HEK293 (cell line): ENCODE measurements around the gene MAGOH.

ENCODE experiments used
- CTCF ChIA-PET: fragments of 350-600 bp; formaldehyde crosslinking; extraction: SDS; loops from one replicate; lab custom pipeline; 2021; ENCODE audit warnings: antibody characterized with exemption; lab: Yijun Ruan, JAX
- POLR2A ChIA-PET: fragments of 300-600 bp; formaldehyde crosslinking; extraction: SDS; loops from one replicate; lab custom pipeline; 2020; ENCODE audit warnings: antibody characterized with exemption, inconsistent platforms; lab: Yijun Ruan, JAX
- H3K27ac ChIP-seq: fragments of 200-500 bp; sonication (Bioruptor generic); 2 replicates; pipeline ENCODE4 v1.5.1; 2014; ENCODE audit warnings: low read depth, low read length, control low read depth, inconsistent platforms; ENCODE audit errors: extremely low read depth
- H3K36me3 ChIP-seq, 2 experiments: fragments of 200-500 bp in 1 of 2; sonication (Bioruptor generic) in 1 of 2; 1 replicate in 1 of 2; 2 replicates in 1 of 2; pipeline ENCODE4 v1.5.1; 2014 to 2017; ENCODE audit warnings: inconsistent platforms in 2 of 2, low read length in 2 of 2; ENCODE audit not compliant: control insufficient read depth in 2 of 2, insufficient read depth in 1 of 2
- H3K4me1 ChIP-seq: fragments of 200-500 bp; sonication (Bioruptor generic); 2 replicates; pipeline ENCODE4 v1.5.1; 2014; ENCODE audit warnings: mild to moderate bottlenecking, low read length, inconsistent platforms; ENCODE audit not compliant: control insufficient read depth, insufficient read depth
- H3K4me3 ChIP-seq: 2 replicates; pipeline ENCODE4 v1.5.1; 2011; ENCODE audit warnings: low read depth, mild to moderate bottlenecking, control low read depth, low read length, moderate library complexity
- H3K9me3 ChIP-seq: fragments of 200-500 bp; sonication (Bioruptor generic); 2 replicates; pipeline ENCODE4 v1.5.1; 2014; ENCODE audit warnings: low read depth, low read length, inconsistent platforms; ENCODE audit not compliant: control insufficient read depth, insufficient read depth
- FEZF1 ChIP-seq: fragments of 450-650 bp; formaldehyde crosslinking; IDR thresholded peaks from 2 replicates; pipeline ENCODE4 v1.5.1; 2016; ENCODE audit warnings: missing biosample characterization, missing genetic modification characterization
- GLIS2 ChIP-seq: fragments of 450-650 bp; formaldehyde crosslinking; IDR thresholded peaks from 2 replicates; pipeline ENCODE4 v1.5.1; 2016; ENCODE audit warnings: missing biosample characterization, missing genetic modification characterization
- KLF1 ChIP-seq: fragments of 450-650 bp; formaldehyde crosslinking; IDR thresholded peaks from 2 replicates; pipeline ENCODE4 v1.5.1; 2016; ENCODE audit warnings: missing biosample characterization, missing genetic modification characterization
- SCRT1 ChIP-seq: fragments of 450-650 bp; formaldehyde crosslinking; IDR thresholded peaks from 2 replicates; pipeline ENCODE4 v1.5.1; 2016; ENCODE audit warnings: missing biosample characterization, missing genetic modification characterization, borderline replicate concordance
- TRIM28 ChIP-seq: IDR thresholded peaks from 2 replicates; pipeline ENCODE4 v1.6.1; 2011; ENCODE audit warnings: low read length, control low read depth, borderline replicate concordance
- ZBTB11 ChIP-seq: fragments of 450-650 bp; formaldehyde crosslinking; conservative IDR thresholded peaks from 2 replicates; pipeline ENCODE4 v1.5.1; 2016; ENCODE audit warnings: low read depth, missing biosample characterization, missing genetic modification characterization
- ZNF362 ChIP-seq: fragments of 450-650 bp; formaldehyde crosslinking; IDR thresholded peaks from 2 replicates; pipeline ENCODE4 v1.5.1; 2016; ENCODE audit warnings: missing biosample characterization, missing genetic modification characterization
- ZNF510 ChIP-seq: fragments of 450-650 bp; formaldehyde crosslinking; IDR thresholded peaks from 2 replicates; pipeline ENCODE4 v1.5.1; 2018; ENCODE audit warnings: mild to moderate bottlenecking, missing genetic modification characterization, missing biosample characterization; ENCODE audit not compliant: insufficient replicate concordance
- ZNF549 ChIP-seq: fragments of 450-650 bp; IDR thresholded peaks from 2 replicates; pipeline ENCODE4 v1.5.1; 2018; ENCODE audit warnings: missing biosample characterization, missing genetic modification characterization, mild to moderate bottlenecking, inconsistent platforms, moderate library complexity
- ZNF621 ChIP-seq: fragments of 450-650 bp; formaldehyde crosslinking; IDR thresholded peaks from 2 replicates; pipeline ENCODE4 v1.5.1; 2017; ENCODE audit warnings: missing biosample characterization, missing genetic modification characterization
- ZNF629 ChIP-seq: fragments of 450-650 bp; formaldehyde crosslinking; IDR thresholded peaks from 2 replicates; pipeline ENCODE4 v1.5.1; 2017; ENCODE audit warnings: missing biosample characterization, missing genetic modification characterization
- ZNF837 ChIP-seq: fragments of 450-650 bp; formaldehyde crosslinking; IDR thresholded peaks from 2 replicates; pipeline ENCODE4 v1.5.1; 2016; ENCODE audit warnings: missing biosample characterization, missing genetic modification characterization

The MAGOH gene

GRCh38 chr1:53196485-53197290 is 41.6 kb downstream of the MAGOH start, which contains the start of gene CPT2 (continued):
- TF ChIP-seq ZNF621 (tag by site-specific recombination): no peak
- TF ChIP-seq, all 188 proteins: peak for 41

GRCh38 chr1:53196017-53196484 is 42.3 kb downstream of the MAGOH start:
- Histone ChIP-seq H3K9me3 (no peaks in the 10 kb centered on the region), H3K4me3 (peak overlapping the region; percentile 83), H3K27ac (peak overlapping the region; percentile 74; the same call in 1 of the 2 replicates), H3K36me3 (peaks cover 0 to 13% of the 10 kb centered on the region in 2 experiments; a peak in 1 of 3 replicates), H3K4me1 (peaks cover 4% of the 10 kb centered on the region; the same call in 1 of the 2 replicates)
- ChIA-PET POLR2A (interaction anchor here (1.5 kb wide), 1 partner anchor 275 kb away, joined by 5 read pairs; the partner anchor contains the start of gene ECHDC2), CTCF (interaction anchor here (0.6 to 2.4 kb wide), 8 partner anchors 9 to 291 kb away, joined by 3 to 19 read pairs (median 4); no protein-coding TSS in a partner anchor)
- TF ChIP-seq ZNF362 (tag by site-specific recombination): peak; percentile 56; the same call in 1 of the 2 replicates
- TF ChIP-seq ZNF629: no peak
- TF ChIP-seq TRIM28: 0 out of 2 replicates have a peak, but pooled peaks have one; percentile 7

GRCh38 chr1:53195246-53196016 is 42.9 kb downstream of the MAGOH start:
- ChIA-PET POLR2A (interaction anchor here (1.5 kb wide), 1 partner anchor 274 kb away, joined by 5 read pairs; the partner anchor contains the start of gene ECHDC2), CTCF (interaction anchor here (0.6 to 2.4 kb wide), 6 partner anchors 9 to 135 kb away, joined by 3 to 19 read pairs (median 5); no protein-coding TSS in a partner anchor)
- Histone ChIP-seq H3K4me3 (no peak overlapping the region), H3K36me3 (peaks cover 0 to 7% of the 10 kb centered on the region in 2 experiments; a peak in 1 of 3 replicates), H3K9me3 (no peaks in the 10 kb centered on the region), H3K27ac (no peak overlapping the region), H3K4me1 (peaks cover 4% of the 10 kb centered on the region; the same call in 1 of the 2 replicates)
- no peak for TF ChIP-seq ZNF510 (tag by site-specific recombination)
- no peak for TF ChIP-seq KLF1 (tag by site-specific recombination)
- no peak for TF ChIP-seq ZNF549 (tag by site-specific recombination)
- TF ChIP-seq GLIS2: no peak
- no peak for TF ChIP-seq ZNF837
- TF ChIP-seq ZNF362 (tag by site-specific recombination): no peak
- no peak for TF ChIP-seq SCRT1 (tag by site-specific recombination)
- TF ChIP-seq ZBTB11 (tag by site-specific recombination): no peak
- TF ChIP-seq FEZF1 (tag by site-specific recombination): no peak
